ENCODE measurements around the gene WNT10A.
A peak's percentile ranks its signal among the peaks of the same experiment; 100 is the strongest.

Gene WNT10A

DNA sequence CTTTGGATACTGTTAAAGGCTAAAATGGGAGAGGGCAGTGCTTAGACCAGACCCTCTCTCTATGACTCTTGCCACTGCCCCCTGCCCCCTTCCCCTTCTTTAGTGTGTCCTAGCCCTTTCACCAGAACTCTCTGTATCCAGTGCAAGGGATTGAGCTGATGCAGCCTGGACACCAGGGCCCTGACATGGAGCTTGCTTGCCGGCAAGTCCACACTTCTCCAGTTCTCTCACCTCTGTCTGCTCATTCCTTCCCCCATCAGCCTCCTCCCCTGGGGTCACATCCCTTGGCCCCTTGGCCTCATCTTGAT, 22.6 kb upstream of the WNT10A start:
- DNase-seq: no peak

DNA sequence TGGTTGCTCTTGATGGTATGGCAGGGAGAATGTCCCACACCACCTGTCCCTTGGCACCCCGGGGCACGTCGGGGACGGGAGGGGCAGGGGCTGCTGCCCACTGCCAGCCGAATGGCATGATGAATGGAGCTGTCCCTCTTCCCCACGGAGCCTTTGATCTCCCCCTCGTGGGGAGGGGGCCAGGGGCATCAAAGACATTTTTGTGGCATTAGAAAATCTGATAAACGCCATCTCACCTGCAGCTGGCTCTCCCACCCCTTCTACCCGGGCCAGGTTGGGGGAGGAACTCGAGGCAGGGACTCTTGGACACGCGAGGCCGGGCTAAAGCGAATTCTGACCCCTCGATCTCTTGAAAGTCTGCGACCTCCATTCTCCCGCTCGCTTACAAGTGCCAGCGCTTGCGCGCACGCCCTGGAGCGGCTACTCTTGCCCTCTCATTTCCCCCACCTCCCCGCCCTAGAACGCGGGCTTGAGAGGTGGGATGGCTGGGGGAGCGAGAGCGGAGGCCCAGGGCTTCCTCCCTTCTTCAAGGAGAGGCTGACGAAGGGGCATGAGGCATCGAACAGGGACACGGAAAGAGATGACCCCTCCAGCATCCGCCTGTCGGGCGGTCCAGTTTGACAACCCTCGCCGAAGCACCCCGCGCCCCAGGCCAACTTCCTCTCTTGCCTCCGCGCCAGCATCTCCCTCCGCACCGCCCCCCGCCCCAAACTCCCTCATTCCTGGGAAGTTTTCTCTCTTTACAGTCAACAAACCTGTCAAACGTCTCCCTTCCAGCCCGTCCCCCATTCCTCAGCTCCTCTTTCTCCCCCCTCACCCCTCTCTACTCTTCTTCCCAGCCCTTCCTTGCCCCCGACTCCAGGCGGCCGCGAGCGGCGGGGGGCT, 21.7 kb upstream of the WNT10A start:
- DNase-seq: no peak

DNA sequence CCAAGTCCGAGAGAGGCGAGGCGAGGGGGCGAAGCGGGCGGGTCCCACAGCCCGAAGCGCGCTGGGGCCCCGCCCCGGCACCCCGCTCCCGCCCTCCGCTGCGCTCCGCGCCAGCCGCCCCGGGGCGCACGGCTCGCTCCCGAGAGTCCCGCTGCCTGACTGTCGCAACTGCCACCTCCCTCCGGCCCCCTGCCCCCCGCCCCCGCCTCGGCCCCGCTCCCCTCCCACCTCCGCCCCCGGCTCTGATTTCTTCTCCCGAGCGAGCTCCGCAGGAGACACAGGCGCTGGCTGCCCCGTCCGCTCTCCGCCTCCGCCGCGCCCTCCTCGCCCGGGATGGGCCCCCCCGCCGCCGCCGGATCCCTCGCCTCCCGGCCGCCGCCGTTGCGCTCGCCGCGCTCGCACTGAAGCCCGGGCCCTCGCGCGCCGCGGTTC, 21.1 kb upstream of the WNT10A start, which contains the start of gene WNT6:
WNT6 (plus strand) TSS at position 250 of the 432 bp plus-strand sequence. CDS start 233 bp downstream, outside the sequence.
- DNase-seq: peak; percentile 5

DNA sequence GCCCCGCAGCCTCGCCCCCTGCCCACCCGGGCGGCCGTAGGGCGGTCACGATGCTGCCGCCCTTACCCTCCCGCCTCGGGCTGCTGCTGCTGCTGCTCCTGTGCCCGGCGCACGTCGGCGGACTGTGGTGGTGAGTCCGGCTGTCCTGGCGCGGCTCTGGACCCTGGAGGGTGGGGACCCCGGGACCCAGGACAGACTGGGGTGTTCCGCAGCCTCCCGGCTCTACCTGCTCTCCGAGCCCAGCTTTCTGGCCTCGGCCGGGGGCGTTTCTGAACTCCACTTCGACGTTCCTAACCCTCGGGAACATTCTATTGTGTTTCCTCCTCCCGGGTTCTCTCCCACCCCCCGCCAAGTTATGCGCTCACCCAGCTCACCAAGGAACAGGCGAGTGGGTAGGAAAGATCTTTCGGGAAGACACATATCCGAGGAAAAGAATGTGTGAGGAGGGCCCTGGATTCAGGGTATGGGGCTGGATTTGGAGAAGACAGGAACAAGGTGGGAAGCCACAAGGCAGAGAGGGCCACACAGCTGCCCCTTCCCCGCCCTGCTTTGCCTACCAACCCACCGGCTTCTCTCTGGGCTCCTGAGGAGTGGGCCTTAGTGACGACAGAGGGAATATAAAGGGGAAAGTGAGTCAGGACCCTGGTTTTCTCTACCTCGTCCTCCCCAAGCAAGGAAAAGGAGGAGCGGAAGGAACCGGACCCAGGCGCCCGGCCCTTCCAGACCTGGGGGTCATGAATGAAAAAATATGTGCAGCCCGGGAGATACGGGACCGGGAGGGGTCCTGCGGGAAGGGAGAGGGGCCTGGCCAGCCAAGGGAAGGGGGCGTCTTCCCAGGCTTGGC, 20.4 kb upstream of the WNT10A start:
- DNase-seq: no peak

DNA sequence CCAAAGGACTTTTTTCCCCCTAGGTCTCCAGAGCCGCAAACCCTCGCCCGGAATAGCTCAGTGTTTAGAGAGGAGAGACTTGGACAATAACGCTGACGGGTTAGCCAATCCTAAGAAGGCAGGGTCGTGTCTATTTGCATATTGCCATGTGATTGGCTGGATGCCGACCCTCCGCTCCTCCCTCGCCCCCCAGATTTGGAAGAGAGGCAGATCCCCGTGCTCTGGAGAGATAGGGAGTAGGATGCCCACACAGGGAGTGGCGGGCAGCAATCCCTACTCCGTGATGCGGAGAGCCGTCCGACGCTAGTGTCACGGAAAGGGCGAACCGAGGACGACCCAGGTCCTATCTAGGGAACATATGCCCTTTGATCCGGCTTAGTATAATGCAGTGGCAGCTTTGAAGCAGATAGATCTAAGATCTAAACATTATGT, 19.7 kb upstream of the WNT10A start:
- DNase-seq: peak; percentile 96

DNA sequence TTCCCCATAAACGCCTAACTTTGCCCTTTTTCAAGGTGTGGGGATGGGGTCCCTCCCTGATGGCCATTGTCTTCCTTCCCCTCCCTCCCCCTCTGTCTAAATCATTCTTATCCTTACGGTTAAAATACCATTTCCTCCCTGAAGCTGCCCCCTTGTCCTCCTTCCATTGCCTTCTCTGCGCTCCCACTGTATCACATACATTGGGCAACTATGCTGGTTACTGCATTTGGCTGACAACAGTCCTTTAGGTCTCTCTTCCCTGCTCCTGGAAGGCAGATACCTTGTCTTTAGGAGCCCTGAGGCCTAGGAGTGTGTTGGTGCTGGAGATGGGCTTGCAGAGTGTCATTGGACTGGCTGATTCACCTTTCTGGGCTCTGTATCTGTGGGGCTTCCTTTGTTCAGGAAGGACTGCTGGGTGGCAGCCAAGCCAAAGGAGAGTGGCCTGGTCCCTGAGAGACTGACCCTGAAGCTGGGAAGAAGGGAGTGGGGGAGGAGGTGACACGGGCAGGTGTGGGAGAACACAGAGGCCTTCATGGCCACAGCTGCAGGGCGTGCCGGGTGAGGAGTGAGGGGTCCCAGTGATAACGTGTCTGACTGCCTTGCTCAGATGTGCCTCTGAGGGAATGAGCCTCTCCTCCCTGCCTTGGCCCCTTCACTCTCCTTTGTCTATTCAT, 18.9 kb upstream of the WNT10A start:
- DNase-seq: no peak

DNA sequence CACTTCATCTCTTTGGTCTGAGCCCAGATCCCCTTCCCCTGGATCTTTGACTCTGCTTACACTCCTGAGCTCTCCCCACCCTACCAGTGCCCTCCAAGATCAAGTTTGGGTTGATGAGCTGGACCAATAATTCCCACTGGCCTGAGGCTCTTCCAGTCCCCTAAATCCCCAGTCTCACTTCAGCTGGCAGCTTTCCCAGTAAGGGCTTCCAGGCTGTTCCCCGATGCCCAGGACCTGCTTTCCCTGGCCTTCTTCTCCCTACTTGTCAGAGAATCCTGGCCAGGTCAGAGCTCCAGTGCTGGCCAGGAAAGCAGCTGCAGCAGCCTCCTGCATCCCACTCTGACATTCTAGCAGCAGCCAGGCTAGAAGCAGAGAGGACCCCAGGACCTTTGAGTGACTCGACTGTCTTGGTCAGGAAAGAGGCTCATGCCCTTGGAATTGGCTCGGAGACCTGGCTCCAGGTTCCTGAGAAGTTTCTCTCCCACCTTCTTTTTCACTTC, 17.6 kb upstream of the WNT10A start:
- DNase-seq: no peak

DNA sequence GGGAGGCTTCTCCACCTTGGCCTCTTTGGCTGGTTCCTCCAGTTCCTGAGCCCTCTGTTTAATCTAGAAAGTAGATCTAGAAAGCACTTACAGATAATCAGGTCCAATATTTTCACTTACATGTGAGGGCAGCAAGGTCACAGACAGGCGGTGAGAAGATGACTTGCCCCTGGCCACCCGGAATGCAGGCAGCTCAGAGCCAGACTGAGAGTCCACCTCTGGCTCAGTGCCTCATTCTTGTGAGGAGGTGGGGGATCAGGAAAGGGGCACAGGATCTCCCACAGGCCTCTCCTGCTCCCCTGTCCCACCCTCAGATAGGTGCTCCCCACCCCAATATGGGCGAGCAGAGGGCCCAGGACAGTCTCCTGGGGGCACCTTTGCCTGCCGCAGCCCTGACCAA, 15.3 kb upstream of the WNT10A start:
- no peak for DNase-seq

DNA sequence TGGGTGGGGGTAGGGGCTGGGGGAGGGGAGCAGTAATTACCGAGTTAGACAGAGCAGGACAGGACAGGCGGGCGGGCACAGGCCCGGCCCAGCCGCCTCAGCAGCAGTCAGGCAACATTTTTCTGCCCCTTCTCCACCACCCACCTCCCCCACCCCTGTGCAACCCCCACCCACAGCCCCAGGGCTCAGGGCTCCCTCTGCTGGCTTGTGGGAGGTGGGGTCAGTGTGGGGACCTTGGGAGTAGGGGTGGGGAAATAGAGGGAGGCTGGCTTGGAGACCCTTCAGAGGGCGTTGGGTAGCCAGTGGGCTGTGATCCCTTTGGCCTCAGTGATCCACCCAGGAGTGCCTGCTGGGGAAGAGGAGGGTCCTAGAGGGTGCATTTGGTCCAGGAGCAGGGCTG, 14.7 kb upstream of the WNT10A start:
- no peak for DNase-seq

DNA sequence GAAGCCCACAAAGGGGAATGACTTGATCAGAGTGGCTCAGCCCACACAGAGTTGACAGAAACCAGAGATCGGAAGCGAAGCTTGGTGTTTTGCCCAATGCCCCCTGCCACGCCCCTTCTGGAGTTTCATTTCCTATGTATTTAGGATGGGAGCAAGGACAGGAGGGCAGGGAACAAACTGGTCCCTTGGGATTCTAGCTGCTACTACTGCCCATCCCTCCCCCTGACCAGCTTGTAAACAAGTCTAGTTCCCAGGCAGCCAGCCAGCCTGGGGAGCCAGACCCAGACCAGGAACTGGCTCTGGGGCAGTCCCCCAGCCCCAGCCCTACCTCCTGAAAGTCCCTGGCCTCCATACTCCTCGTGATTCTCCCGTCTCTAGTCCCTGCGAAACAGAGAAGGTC, 12.8 kb upstream of the WNT10A start:
- DNase-seq: no peak

DNA sequence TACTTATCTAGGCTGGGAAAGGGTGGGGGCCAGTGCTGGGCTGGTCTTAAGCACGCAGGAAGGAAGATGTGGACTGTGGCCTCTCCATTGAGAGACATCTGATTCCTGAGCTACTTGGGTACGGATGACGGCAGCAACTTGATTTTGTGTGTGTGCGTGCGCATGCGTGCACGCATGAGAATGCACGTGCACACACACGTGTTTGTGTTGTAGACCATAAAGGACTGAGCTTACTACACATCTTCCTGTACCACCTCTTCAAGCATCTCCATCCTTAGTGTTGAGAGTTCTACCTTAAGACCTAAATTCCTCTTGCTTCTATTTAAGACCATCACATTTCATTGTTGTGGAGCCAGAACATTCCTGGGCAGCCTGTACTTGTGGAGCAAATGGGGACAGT, 11.6 kb upstream of the WNT10A start:
- no peak for DNase-seq

DNA sequence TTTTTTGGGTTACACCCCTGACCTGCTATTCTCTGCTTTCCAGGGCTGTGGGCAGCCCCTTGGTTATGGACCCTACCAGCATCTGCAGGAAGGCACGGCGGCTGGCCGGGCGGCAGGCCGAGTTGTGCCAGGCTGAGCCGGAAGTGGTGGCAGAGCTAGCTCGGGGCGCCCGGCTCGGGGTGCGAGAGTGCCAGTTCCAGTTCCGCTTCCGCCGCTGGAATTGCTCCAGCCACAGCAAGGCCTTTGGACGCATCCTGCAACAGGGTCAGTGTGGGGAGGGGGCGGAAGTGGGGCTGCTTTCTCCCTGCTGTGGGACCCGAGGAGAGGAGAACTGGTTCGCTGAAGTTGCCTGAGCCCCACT, 9.7 kb upstream of the WNT10A start:
- DNase-seq: no peak

DNA sequence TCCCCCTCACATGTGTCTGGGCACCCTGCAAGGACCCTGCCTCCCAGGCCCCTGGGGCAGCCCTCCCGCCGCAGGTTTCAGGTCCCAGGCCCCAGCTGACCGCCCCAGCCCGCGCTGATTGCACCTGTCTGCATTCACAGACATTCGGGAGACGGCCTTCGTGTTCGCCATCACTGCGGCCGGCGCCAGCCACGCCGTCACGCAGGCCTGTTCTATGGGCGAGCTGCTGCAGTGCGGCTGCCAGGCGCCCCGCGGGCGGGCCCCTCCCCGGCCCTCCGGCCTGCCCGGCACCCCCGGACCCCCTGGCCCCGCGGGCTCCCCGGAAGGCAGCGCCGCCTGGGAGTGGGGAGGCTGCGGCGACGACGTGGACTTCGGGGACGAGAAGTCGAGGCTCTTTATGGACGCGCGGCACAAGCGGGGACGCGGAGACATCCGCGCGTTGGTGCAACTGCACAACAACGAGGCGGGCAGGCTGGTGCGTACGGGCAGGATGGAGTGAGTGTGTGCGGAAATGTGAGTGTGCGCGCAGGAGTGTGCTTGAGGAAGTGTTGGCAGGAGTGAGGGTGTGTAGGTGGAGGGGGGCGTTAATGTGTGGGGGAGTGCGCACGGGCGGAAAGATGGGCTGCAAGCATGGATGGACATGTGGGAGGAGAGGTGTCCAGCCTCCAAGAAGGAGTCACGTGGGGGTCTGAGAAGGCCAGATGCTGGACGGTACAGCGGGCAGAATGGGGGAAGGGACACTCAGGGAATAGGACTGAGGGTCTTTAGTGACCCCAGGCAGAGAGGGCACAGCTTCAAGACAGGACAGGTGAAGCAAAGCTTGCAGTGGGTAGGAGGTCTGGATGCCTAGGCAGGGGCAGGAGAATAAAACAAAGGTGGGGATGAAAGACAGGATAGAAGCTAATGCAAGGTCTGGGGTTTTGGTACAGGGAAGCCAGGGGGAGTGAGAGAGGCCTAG, 9.0 kb upstream of the WNT10A start:
- no peak for DNase-seq

DNA sequence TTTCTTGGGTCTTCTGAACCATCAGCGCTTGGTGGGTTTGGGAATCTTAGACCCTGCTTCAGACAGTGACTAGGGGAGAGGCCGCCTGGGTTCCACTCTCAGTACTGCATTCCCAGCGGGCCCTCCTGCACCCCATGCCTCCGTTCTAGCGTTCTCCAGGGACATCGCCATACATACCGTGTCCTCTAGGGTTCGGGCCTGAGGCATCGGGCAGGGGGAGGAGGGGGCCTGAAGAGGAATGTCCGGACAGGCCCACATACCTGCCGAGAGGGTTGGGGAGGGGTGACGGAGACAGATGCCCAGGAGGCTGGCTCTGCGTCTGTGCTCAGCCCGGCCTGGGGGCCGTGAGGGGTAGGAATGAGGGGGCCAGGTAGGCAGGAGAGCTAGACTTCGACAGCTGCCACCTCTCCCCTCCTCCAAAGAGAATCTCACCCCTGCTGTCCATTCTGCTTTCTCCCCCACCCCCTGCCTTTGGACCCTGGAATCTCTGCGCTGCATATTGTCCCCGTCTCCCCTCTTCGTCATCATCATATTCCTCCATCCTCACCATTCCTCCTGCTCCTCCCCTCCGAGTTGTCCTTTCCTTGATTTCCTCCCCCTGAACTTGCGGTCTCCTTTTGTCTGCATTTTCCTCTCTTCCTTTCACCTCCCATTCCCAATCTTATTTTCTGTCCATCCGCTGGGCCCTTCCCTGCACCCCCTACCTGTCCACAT, 7.8 kb upstream of the WNT10A start:
- DNase-seq: no peak

DNA sequence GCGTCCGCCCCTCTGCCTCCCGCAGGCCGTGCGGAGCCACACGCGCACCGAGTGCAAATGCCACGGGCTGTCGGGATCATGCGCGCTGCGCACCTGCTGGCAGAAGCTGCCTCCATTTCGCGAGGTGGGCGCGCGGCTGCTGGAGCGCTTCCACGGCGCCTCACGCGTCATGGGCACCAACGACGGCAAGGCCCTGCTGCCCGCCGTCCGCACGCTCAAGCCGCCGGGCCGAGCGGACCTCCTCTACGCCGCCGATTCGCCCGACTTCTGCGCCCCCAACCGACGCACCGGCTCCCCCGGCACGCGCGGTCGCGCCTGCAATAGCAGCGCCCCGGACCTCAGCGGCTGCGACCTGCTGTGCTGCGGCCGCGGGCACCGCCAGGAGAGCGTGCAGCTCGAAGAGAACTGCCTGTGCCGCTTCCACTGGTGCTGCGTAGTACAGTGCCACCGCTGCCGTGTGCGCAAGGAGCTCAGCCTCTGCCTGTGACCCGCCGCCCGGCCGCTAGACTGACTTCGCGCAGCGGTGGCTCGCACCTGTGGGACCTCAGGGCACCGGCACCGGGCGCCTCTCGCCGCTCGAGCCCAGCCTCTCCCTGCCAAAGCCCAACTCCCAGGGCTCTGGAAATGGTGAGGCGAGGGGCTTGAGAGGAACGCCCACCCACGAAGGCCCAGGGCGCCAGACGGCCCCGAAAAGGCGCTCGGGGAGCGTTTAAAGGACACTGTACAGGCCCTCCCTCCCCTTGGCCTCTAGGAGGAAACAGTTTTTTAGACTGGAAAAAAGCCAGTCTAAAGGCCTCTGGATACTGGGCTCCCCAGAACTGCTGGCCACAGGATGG, 7.1 kb upstream of the WNT10A start:
- DNase-seq: no peak

DNA sequence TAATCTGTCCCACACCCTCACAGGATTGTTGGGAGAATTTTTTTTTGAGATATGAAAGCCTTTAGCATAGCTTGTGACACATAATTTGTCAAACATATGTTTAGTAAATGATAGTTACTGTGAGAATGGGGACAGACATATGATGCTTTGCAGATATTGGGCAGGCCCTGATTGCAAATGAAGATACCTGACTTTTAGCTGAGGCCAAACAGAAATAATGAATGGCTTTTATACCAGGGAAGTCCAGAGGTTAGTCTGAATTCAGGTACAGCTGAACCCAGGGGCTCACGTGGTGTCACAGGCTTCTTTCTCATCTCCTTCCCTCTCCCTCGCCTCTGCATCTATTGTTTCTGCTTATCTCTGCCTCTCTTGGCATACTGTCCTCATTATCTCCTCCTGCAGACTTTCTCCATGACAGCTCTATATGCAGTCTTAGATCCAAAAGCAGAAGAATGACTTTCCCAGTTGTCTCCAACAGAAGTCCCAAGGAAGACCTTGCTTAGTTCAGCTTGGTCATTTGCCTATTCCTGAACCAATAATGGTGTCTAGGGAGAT, 4.9 kb upstream of the WNT10A start:
- DNase-seq: no peak

DNA sequence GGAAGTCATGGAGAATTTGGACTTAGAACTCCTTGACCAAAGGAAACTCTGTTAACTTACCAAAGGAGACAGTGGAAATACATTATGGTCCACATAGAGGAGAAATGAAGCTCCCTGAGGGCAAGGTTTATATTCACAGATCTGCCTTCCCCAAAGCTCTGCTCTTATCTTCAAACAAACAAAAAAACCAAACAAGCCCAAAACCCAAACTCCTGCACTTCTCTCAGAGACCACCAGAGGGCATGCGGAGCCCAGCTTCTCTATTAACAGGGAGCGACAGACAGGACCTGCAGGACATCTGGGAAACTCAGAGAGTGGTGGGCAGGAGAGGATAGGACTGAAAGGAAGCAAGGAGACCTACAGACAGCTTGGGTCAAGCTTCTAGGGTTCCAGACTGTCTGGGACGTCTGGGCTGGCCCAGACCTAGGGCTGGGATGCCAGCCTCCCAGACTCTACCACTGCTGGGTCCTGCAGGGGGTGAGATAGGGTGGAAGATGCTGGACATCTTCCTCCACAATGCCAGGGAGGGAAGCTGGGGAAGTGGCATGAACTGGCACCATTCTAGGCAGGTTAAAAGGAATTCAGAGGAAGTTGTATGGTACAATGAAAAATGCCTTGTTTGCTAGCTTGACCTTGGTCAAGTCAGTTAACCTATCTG, 4.0 kb upstream of the WNT10A start:
- DNase-seq: peak; percentile 55

DNA sequence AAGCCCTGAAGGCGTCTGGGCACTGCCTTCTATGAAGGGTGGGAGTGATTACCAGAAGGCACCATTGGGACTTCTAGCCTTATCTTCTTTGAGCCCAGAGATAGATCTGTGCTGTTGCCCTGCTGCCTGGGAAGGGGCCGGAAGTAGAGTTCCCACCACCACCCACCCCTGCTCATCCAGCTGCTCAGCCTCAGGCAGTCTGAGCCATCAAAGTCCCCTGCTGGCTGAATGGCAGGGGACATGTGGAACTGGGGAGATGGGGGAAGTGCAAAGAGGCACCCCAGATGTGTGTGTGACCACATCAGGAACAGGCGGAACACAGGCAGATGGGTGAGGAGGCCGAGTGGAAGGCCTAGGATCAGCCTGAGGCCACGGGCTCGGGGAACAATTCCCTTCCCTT, 3.3 kb upstream of the WNT10A start:
- no peak for DNase-seq

DNA sequence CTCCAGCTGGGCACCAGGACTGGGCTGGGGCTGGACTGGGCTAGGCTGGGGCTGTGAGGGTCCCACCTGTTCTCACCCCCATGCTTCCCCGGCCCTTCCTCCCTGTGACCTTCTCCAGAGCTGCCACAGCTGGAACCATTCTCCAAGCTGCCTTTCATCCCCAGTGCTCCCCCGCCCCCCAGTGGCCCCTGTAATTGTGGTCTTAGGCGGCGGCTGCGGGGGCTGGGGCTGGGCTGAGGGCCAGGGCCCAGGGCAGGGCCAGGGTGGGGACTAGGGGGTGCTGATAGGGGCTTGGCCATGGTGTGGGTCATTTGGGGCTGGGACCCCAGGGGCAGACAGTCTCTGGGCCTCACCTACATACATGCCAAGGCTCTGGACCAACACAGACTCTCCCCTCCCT, 2.8 kb upstream of the WNT10A start:
- DNase-seq: no peak

DNA sequence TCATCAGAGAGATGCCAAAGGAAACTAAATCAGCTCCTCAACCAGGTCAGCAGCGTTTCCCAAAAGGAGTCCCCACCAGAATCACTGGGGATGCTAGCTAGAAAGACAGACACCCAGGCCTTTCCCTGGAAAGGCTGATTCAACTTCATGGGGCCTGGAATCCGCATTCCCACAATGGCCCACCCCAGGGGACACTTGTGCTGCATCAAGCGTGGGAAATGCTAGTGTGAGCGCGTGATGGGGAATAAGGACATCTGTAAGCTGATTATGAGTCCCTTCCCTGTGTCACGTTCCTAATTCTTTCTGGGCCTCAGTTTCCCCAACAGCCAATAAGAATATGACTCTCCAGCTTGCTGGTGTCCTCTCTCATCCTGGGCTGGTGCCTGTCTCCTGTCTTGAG, 2.2 kb upstream of the WNT10A start:
- DNase-seq: no peak

All from NCI-H2171 (cell line).